Measurements from ENCODE around the gene TMEM208. TPM values are rescaled to one million over a fixed set of nuclear protein-coding genes. Genes with fewer than 3 reads are reported as not detected.

TMEM208 gene
- total and polyA plus RNA-seq, 2 of the 13 experiments (the other 11 are each of a cell fraction or from before 2014, with no cell fraction given) = 58.8 to 72.9 TPM

- TF ChIP-seq ZNF674 (CRISPR knock-in tag; IDR thresholded peaks at IDR 0.05; ENCODE audit: low read depth) (no peak), PPARG (CRISPR knock-in tag; conservative IDR thresholded peaks at IDR 0.05) (no peak; the same call in 1 of the 2 replicates), PRDM10 (CRISPR knock-in tag; IDR thresholded peaks at IDR 0.05; ENCODE audit: low read depth) (no peak), MIER2 (CRISPR knock-in tag; IDR thresholded peaks at IDR 0.05) (peak; percentile 60; the same call in 1 of the 2 replicates), CEBPG (CRISPR knock-in tag; IDR thresholded peaks at IDR 0.05) (peak; percentile 38; the same call in 1 of the 2 replicates), HNRNPH1 (optimal IDR thresholded peaks at IDR 0.05; ENCODE audit: low read depth, low read length) (peak; percentile 57), DRAP1 (CRISPR knock-in tag; IDR thresholded peaks at IDR 0.05) (peak; percentile 65), CHD2 (IDR thresholded peaks at IDR 0.05; ENCODE audit: low read depth, low read length) (no peak), ZNF768 (CRISPR knock-in tag; IDR thresholded peaks at IDR 0.05) (no peak; the same call in 1 of the 2 replicates), ZNF766 (CRISPR knock-in tag; IDR thresholded peaks at IDR 0.05; ENCODE audit: borderline replicate concordance) (peak; percentile 70; the same call in 1 of the 2 replicates), ZNF3 (CRISPR knock-in tag; IDR thresholded peaks at IDR 0.05) (no peak), ZNF546 (CRISPR knock-in tag; conservative IDR thresholded peaks at IDR 0.05) (0 out of 2 replicates have a peak, but pooled peaks have one; percentile 71), ZNF292 (CRISPR knock-in tag; IDR thresholded peaks at IDR 0.05; ENCODE audit: borderline replicate concordance, low read depth) (no peak), TAF1 (CRISPR knock-in tag; IDR thresholded peaks at IDR 0.05) (peak; percentile 71), ZNF678 (CRISPR knock-in tag; IDR thresholded peaks at IDR 0.05) (no peak), MIXL1 (CRISPR knock-in tag; IDR thresholded peaks at IDR 0.05) (peak; percentile 76; the same call in 1 of the 2 replicates), ZKSCAN1 (IDR thresholded peaks at IDR 0.05; ENCODE audit: low read length) (peak; percentile 58; the same call in 1 of the 2 replicates), AGO1 (IDR thresholded peaks at IDR 0.05; ENCODE audit: low read depth, low read length, poor library complexity, severe bottlenecking) (peak; percentile 50), CREM (IDR thresholded peaks at IDR 0.05) (peak; percentile 57; the same call in 1 of the 2 replicates), CREM (CRISPR knock-in tag; IDR thresholded peaks at IDR 0.05) (no peak), CHD4 (IDR thresholded peaks at IDR 0.05; ENCODE audit: borderline replicate concordance, low read length) (no peak), PRPF4 (IDR thresholded peaks at IDR 0.05; ENCODE audit: low read depth, low read length, poor library complexity, severe bottlenecking) (no peak), LCORL (IDR thresholded peaks at IDR 0.05) (no peak), LCORL (CRISPR knock-in tag; IDR thresholded peaks at IDR 0.05) (0 out of 2 replicates have a peak, but pooled peaks have one; percentile 64), YEATS2 (CRISPR knock-in tag; IDR thresholded peaks at IDR 0.05; ENCODE audit: borderline replicate concordance) (peak; percentile 92; the same call in 1 of the 2 replicates), ZNF230 (CRISPR knock-in tag; IDR thresholded peaks at IDR 0.05) (0 out of 2 replicates have a peak, but pooled peaks have one; percentile 38), FOSL1 (CRISPR knock-in tag; IDR thresholded peaks at IDR 0.05; ENCODE audit: borderline replicate concordance) (no peak), ZNF746 (CRISPR knock-in tag; IDR thresholded peaks at IDR 0.05) (no peak)
These were observed 34.8 kb upstream of the TMEM208 start, which contains the start of gene E2F4 (continued) for GRCh38 chr16:67191995-67192681.

Measured in HepG2 (cell line).